Suppressor macrophage (primary cell): ENCODE measurements around the gene GXYLT2.

Experiments used
- DNase-seq, 4 experiments: peaks; one replicate each; pipeline ENCODE4 v3.0.0-alpha.2; 2020 to 2022
- total RNA-seq, 17 experiments: gene quantifications; one replicate each; lab custom pipeline; 2026; ENCODE audit warnings: mixed read lengths in 6 of 17, inconsistent platforms in 3 of 17; lab: John Stamatoyannopoulos, UW

The GXYLT2 gene, protein sequence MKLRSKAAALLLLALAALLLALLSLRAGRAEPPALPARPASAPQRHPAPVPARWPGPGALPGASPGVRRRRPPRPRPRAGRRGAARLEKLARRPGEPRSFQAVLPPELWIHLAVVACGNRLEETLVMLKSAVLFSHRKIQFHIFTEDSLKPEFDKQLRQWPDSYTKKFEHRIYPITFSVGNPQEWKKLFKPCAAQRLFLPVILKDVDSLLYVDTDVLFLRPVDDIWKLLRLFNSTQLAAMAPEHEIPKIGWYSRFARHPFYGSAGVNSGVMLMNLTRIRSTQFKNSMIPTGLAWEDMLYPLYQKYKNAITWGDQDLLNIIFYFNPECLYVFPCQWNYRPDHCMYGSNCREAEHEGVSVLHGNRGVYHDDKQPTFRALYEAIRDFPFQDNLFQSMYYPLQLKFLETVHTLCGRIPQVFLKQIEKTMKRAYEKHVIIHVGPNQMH
- 0 to 2.0 (median 0.34) reads per million in 17 experiments for total RNA-seq

DNA sequence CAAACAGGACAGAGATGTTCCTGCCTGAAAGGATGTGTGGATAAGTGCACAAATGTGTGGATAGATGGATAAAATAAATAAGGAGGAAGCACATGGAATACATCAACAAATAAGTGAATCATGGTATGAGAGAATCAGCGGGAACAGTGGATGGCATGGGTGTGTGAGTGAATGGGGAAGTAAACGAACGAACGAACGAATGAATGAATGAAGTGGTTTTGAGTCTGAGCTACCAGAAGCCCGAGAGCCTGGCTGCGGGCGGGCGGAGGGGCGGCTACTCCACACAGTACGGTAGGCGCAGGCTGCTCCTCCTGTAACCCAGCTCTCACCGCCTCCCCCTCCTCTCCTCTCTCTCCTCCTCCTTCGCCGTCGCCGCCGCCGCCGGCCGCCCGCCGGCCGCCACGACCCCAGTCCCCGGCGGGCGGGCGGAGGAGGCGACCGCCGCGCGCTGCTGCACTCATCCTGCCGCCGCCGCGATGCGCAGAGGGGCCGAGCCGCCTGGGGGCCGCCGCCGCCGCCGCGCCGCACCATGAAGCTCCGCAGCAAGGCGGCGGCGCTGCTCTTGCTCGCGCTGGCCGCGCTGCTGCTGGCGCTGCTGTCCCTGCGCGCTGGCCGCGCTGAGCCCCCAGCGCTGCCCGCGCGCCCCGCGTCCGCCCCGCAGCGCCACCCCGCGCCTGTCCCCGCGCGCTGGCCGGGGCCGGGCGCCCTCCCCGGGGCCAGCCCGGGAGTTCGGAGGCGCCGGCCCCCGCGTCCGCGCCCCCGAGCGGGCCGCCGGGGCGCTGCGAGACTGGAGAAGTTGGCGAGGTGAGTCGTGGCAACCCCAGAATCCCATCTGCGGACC is at the start of gene GXYLT2:
Gene GXYLT2, plus strand, starts transcription at position 342 of the 841 bp plus-strand sequence. Its CDS starts 188 bp downstream, at position 530.
- peak; percentile 17 to 65 (median 46) for DNase-seq

DNA sequence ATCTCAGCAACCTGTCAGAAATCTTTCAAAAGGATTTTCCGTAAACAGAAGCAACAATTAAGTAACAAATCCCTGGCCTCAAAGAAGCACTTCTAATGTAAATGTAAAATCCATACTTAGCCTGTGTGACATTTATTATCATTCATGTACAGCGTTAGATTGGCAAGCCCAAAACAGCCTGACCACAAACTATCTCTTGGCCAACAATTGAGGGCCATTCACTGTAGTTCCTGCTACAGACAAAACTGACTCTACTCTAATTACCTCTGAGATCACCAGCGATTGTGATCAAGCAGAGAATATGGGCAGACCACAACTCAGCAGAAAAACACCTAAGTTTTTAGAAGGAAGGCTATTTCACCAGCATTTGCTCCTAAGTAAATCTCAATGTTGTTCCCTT is 48.8 kb upstream of the GXYLT2 start:
- no peak for DNase-seq

DNA sequence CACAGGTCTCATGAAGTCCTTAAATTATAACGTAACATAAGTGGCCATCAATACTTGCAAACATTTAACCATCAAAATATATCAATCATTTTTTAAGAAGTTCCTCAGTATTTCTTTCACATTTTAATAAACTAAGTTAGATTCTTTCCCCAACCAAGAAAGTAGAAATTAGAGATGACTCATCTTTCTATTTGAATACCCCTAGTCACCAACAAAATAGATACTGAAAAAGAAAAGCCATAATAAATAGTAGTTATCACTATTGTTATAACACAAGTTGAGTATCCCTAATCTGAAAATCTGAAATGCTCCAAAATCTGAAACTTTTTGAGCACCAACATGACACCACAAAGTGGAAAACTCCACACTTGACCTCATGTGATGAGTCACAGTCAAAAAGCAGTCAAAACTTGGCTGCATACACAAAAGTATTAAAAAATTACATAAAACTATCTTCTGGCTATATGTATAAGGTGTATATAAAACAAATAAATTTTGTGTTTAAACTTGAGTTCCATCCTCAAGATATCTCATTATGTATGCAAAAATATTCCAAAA is 43.3 kb upstream of the GXYLT2 start:
- DNase-seq: no peak

DNA sequence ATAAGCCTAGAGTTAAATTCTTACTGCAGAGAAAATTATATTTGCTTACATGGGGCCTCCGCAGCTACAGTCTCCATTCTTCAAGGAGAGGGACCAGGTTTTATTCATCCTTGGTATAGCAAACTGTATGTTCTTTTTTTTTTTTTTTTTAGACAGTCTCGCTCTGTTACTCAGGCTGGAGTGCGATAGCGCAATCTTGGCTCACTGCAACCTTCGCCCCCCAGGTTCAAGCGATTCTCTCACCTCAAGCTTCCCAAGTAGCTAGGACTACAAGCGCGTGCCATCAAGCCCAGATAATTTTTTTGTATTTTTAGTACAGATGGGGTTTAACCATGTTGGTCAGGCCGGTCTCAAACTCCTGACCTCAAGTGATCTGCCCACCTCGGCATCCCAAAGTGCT is 41.7 kb upstream of the GXYLT2 start:
- DNase-seq: no peak

DNA sequence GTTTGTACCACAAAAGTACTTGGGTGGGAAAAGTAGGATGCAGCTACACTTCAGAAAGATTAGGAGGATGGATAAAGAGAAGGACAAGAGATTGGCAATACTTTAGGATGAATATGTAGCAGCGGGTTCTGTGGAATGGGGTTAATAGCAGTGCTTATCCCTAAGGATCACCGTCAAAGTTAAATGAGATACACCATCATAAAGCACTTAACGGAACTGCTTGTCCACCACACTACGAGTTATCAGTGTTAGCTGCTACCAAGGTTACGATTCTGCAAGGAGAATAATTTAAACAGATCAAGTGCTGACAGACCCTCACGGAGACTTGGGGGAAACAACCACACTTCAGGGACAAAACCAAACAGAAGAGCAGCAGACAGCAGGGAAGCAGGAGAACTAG is 40.6 kb upstream of the GXYLT2 start:
- DNase-seq: no peak

DNA sequence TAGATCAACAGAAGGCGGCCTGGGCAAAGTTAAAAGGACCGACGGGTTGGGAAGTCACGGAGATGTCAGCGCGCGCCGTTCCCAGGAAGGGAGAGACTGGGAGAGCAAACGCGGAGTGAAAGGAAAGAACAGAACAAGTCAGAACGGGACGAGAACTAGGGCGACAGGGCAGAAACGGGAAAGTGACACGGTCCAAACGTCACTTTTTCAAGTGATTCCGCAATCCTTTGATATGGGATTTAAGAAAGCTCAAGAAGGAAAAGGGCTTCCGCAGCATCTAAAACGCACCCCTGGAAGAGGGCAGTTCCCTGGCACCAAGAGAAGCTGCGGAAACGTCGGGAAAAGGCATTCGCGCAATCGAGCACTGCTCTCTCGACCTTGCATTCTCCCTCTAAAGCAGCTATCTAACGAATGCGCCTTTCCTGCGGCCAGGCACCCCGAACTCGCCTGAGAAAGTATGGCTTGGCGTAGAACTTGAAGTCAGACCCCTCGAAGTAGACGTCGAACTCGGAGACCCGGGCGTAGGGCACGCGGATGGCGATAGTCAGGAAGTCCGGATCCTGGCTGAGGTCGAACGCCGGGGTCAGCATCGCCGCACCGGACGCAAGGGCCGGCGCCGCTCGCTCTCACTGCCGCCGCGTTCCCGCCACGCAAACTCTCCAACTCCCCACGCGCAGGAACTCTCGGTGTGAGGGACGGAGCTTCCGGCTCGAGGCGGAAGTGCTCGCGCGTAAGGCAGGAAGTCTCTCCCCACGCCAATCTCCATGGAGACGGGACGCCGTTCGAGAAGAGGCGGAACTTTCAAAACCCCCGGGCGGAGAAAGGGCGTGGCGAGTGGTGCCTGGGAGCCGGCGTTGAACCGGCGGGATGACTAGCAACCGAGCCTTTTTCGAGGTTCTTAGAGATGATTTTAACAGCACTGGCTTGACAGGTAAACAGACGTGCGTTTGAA is 39.8 kb upstream of the GXYLT2 start, which contains the start of gene SHQ1:
Gene SHQ1, minus strand, starts transcription at position 695 of the 952 bp plus-strand sequence. Its CDS starts 105 bp downstream, at position 590.
- peak; percentile 97 to 99 (median 98) for DNase-seq

DNA sequence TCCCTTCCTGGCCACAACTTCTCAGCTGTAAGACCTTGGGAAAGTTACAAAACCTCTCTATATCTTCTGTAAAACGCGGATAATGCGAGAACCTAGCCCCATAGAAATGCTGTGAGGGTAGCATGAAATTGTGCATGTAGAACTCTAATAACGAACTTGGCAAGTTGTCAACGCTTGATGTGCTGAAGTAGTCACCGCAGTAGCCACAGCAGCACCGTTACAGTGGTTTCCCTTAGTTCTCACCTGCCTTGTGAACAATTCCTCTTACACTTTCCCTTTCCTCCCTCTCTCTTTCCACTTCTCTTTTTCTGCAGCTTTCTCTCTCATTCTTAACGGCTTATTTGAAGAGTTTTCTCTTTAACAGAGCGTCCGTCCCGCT is 39.2 kb upstream of the GXYLT2 start:
- DNase-seq: peak in 2 of 4 experiments; percentile 11 to 19

DNA sequence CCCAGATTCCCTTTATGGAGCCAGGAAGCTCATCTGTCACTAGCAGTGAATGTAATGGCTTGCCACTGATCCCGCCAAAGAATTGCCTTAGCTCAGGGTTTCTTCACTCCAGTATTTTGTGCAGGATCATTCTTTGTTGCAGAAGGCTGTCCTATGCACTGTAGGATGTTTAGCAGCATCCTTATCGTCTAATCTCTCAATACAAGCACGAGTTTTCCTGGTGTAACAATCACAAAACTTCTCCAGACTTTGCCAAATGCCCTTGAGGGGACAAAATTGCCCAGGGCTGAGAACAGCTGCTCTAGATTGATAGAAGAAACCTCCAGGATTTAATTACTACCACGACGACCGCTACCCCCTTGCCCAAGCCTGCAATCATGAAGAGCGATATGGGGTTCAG is 32.8 kb upstream of the GXYLT2 start:
- no peak for DNase-seq

DNA sequence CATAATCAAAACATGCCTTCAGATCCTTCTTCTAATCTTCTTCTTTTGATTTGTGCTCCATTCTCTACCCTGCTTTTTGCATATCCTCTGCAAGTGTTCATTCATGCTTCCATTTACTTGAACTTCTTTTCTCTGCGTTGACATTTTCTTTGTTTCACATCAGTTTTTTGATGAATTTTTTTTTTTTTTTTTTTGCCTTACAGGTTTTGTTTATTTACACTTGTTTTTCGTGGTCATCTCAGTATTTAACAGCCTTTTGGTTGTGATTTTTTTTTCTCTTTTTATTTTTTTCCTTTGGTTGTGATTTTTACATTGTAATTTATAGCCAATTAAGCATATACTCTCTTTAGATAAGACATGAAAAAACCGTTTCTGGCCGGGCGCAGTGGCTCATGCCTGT is 27.8 kb upstream of the GXYLT2 start:
- DNase-seq: no peak

DNA sequence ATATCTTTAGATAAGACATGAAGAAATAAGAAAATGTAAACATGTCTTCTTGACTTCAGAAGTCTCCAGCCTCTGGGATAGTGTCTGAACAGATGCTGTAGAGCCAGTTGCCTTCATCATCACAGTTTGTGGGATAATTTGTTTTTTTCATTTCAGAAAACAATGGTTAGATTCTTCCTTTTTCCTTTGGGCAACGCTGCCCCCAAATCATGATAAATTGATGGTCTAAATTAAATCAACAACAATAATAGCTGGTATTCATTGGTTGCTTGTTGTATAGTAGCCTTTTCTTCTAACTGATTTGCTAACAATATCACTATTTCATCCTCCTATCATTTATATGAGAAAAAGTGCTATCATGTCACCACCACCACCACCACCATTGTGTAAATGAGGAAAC is 27.0 kb upstream of the GXYLT2 start:
- DNase-seq: no peak

DNA sequence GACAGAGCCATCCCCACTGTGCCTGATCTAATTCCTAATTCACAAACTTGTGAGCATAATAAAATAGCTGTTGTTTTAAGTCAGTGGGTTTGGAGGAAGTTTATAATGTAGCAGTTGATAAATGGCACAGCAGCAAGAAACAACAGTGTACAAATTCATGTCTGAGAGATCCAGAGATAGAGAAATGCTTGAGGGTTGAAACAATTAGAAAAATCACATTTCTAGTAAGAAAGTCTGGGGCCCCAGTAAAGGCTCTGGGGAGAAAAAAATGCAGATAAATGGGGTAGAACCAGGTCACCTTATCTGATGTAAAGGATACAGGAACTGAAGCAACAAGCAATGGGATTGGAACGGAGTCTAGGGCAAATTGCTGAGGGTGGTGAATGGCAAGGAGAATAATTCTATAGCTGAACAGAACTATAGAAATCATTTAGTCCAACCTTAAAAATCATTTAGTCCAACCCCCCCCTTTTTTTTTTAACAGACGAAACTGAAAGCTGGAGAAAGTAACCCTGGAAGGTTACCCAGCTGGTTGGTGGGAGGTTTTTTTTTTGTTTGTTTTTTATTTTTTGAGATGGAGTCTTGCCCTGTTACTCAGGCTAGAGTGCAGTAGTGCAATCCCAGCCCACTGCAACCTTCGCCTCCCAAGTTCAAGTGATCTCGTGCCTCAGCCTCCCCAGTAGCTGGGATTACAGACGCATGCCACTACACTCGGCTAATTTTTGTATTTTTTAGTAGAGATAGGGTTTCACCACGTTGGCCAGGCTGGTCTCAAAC is 25.3 kb upstream of the GXYLT2 start:
- DNase-seq: no peak

DNA sequence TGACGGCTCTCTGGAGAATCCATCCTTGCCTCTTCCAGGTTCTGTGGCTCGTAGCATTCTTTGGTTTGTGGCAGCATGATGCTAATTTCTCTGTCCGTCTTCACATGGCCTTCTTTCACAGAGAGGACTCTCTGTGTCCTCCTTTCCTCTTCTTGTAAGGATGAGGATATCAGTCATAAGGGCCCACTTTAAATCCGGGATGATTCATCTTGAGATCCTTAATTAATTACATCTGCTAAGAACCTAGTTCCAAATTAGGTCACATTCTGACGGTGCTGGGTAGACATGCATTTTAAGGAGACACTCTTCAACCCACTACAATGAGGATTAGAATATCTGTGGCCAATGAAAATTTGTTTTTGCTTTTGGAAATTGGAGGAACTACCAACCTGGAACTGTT is 15.7 kb upstream of the GXYLT2 start:
- DNase-seq: no peak

DNA sequence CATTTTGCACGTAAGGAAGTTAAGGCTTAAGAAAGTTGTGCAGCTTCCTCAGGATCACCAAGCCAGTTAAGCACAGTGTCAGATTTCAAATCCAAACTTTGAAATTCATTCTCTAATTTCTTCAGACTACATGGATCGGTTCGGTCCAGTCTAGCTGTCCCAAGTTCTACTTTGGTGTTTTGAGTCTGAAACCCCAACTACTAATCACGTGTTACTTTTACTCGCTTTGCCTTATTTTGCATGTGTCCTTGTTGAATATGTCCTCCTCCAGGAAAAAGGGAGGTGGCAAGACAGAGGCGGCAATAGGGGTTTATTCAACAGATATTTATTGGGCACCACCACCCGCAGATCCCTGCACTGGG is 522 bp upstream of the GXYLT2 start:
- DNase-seq: no peak

DNA sequence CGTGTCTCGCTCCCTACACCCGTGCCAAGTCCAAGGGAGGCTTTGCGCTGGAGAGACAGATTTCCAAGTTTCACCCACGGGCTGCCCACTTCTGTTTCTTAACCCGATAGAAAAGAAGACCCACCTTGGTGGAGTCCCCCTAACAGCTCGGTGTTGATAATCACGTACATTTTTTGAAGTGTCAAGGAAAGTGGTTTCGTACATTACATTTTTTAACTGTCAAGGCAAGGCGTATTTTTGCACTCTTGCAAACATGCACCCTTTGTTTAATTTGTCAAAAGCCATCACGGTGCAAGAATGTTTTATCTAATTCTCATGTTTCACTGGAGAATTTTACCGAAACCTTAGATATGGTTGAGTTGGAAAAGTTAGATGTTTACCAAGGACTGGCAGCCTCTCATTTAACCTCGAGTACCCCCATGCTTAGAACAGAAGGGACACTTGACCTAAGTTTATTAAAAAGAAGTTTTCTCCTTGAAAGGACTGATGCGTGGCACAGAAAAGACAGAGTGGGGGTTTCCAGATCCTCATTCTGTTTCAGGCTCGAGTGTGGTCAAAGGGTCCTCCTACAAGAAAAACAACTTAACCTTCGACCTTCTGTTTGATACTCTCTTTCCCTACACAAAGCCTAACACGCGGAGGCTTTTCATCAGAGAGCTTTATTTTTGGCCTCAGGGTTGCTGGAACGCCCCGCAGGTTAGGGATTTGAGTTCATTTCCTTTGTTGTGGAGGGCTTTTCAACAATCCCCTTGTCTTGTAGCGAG is 882 bp downstream of the GXYLT2 start:
- DNase-seq: no peak

DNA sequence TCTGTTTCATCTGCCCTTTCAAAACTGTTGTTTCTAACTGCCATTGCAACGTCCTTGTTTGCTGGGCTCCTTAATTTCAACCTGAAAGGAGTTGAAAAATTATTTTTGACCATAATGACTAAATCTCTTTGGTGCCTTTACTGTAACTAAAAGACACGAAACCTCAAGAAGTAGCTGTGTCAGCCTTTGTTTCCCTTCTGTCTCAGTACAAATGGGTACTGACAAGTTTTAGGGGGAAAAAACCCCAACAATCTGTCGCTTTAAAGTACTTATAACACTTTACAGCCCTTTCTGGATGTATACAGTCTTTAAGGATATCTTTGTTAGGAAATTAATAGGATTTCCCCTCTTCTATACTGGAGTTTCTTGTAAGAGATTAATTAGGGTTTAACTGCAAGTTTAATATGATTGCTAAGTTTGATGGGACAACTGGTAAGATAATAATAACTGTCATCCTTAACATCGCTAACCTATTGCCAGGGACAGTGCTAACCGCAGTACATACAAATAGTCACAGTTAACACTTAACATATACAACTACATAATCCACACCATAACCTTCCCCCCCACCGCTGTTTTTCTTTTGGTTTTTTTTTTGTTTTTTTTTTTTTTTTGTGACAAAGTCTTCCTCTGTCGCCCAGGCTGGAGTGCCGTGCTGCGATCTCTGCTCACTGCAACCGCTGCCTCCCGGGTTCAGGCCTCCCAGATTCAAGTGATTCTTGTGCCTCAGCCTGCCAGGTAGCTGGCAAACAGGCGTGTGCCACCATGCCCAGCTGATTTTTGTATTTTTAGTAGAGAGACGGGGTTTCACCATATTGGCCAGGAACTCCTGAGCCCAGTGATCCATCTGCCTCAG is 1.7 kb downstream of the GXYLT2 start:
- DNase-seq: no peak

DNA sequence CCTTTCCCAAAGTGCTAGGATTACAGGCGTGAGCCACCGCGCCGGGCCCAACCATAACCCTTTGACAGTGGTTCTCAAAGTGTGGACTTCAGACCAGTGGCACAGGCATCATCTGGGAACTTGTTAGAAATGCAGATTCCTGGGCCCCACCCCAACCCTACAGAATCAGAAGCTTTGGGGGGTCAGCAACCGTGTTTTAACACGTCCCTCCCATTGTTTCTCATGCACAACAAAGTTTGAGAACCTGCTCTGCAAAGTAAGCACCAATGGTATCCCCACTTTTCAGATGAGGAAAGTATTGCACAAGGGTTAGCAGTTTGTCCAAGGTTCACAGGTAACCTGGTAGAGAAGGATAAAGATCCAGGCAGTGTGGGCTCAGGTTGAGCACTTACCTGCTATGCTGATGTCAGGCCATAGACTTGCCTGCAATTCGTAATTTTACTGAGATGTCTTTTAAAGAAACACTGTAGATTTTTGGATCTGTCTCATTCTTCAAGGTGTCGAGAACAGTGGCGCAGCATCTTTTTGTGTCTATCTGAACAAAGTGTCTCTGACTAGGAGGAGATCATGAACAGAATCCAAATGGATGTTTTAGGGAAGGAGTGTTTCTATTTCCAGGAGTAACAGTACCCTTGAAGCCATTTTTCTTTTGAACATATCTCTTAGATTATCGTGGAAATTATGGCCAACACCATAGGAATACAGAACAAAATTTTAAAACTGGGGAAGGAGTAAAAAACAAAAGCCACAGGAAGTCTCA is 2.5 kb downstream of the GXYLT2 start:
- DNase-seq: no peak

DNA sequence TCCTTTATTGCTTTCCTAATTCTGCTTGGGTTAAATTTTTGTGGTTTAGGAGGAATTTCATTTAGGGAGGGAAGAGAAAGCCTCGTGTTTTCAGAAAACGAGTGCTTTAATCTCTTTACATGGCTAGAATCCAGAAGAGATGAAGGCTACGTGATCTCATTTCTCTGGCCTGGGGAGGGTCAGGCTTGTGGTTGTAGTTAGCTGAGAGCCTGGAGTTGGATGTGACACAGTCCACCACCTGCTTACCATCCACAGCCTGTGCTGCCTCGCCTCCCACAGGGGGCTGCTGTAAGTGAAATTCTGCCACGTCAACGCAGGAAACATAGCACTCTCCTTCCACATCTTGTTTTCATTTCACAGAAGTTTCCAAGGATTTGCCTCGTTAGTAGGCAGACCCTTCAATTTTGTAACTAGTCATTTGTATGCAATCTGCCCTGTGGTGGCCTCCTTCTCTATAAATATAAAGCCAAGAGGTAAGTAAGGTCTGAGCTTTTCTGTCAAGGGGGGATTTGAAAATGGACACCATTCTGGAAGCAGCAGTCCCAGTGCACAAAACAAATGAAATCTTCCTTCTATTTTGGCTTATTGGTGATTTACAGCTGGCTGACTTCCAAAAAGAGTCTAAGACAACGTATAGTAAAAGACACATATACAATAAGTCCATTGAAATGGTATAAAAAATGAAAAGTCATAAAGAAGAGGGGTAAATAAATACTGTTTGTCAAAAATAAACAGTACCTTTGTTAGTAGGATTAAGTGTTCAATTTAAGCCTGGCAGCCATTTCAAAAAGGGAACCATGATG is 3.4 kb downstream of the GXYLT2 start:
- DNase-seq: no peak
